Neuronal stem cell (in vitro differentiated cells): ENCODE results near the gene KIF13A. TPM values are rescaled to one million over a fixed set of nuclear protein-coding genes. Genes with fewer than 3 reads are reported as not detected.

Experiments used
- small RNA-seq: library from polyadenylated mRNA; stranded (forward); fragments of <200 nt; extraction: miRNeasy Mini kit (QIAGEN cat#:217004); gene quantifications from one replicate; pipeline ENCODE3, GENCODE V24; 2013; ENCODE audit not compliant: insufficient read depth

KIF13A gene

Small RNA genes lying within 50 kb of the gene (small RNA-seq; reads per million reads assigned to genes)
- gene RF00019 (not detected), gene RNA5SP204 (1.6 reads per million)
